Activated effector memory CD4-positive, alpha-beta T cell treated with Interleukin-2 at 50 U/mL for 16 hours (primary cell): Measurements from ENCODE around the gene CALML3.

ENCODE experiments used
- DNase-seq: peaks from one replicate; pipeline ENCODE4 v3.0.0-alpha.2; 2020

CALML3 gene

DNA sequence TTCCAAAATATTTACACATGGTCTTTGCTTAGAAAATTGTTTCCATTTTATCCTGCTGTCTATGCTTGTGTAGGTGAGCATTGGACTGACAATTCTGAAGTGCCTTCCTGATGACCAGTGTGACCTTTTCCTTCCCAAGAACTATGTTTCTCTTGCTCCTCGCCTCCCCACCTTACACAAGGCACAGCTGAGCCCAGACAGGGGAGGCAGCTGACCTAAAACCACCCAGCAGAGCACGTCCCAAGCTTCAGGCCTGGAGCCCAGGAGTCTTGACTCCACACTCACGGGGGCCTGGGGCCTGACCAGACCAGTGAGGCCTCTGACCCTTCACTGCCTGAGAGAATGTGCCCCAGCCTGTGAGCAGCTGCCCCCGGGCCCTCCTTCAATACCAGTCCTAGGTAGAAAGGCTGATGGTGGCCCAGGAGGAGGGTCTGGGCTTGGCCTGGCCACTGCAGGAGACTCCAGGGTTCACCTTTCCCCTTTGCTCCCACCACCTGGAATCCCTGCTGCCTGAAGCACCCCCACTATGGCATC is 32.4 kb upstream of the CALML3 start:
- DNase-seq: no peak

- no peak for DNase-seq
These were observed 31.7 kb upstream of the CALML3 start for GRCh38 chr10:5492929-5493576.

- no peak for DNase-seq
These were observed 31.1 kb upstream of the CALML3 start for GRCh38 chr10:5493691-5494090.

GRCh38 chr10:5494611-5495010 is 30.1 kb upstream of the CALML3 start:
- DNase-seq: no peak

DNA sequence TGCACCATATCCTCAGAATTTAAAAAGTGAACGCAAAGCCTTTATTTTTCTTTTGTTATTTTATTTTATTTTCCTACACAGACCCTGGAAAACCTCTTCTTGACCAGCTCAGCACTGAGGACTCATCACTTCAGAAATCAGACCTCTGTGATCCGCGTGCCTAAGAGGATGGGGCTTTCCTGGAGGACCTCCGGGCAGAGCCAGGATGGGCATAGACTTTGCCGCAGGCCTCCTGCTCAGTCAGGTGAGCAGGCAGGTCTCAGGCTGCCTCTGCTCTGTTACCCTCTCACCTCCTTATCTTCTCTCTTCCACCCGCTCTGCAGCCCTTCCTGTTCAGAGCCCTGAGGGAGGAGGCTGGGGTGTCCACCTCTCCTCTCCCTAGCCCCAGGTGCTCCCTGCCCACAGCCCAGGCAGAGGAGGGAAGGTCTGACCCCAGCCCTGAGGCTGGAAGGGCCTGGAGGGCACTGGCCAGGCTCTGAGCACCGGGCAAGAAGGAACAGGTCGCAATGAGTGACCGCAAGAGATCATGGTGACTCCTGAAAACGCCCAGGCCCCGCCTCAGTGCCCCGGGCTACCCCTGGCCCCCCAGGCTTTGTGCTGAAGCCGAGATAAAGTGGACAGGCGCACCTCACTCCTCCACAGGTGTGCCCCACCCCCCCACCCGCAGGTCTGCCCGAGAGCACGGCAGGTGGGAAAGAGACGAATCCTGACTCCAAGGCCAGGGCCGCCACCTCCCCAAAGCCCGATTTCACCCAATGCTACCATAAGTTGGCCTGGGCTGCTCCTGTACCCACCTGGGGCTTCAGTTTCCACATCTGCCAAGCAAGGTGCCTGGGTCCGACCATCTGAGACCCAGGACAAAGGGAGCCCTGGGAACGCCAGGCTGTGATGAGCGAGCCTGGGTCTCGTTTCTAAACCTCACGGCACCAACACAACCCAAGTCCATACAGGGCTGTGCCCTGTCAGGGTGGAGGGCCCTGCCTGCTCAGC is 28.2 kb upstream of the CALML3 start:
- DNase-seq: no peak

DNA sequence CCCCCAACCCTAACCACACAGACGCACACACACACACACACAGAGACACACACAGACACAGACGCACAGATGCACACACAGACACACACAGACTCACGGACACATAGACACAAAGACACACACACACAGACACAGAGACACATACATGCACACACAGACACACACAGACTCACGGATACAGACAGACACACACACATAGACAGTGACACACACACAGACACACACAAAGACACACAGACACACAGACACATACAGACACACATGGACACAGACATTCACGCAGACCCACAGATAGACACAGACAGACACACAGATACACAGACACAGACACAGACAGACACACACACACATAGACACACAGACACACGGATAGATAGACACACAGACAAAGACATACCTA is 27.5 kb upstream of the CALML3 start:
- no peak for DNase-seq

GRCh38 chr10:5497948-5498730 is 26.6 kb upstream of the CALML3 start:
- no peak for DNase-seq

- DNase-seq: no peak
These were observed 25.8 kb upstream of the CALML3 start for GRCh38 chr10:5498791-5499492.

- no peak for DNase-seq
These were observed 25.1 kb upstream of the CALML3 start, which contains the start of gene CALML5 for GRCh38 chr10:5499493-5500140. CALML5 (minus strand) TSS chr10:5499570; CDS start chr10:5499438, 132 bp downstream.

DNA sequence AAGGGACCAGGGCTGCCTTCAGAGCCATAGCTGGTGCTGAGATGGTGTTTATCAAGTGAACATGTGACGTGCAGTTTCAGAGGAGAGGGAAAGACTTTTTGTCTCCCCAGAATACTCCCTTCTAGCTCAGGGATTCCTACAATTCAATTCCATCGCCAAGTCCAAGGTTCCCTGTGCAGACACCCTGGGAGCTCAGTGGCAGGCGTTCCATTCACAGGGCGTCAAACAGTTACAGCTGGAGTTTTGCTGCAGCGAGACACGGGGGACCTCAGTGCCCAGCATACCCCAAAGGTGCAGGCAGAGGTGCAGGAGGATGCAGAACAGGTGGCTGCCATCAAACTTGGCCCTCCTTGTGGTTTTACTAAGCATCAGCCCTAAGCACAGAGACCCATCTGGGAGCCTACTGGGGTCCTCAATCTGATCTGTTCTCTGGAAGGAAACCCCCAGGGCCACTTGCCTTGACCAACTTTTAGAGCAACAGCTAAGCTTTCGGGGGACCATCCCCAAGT is 24.5 kb upstream of the CALML3 start:
- DNase-seq: no peak

DNA sequence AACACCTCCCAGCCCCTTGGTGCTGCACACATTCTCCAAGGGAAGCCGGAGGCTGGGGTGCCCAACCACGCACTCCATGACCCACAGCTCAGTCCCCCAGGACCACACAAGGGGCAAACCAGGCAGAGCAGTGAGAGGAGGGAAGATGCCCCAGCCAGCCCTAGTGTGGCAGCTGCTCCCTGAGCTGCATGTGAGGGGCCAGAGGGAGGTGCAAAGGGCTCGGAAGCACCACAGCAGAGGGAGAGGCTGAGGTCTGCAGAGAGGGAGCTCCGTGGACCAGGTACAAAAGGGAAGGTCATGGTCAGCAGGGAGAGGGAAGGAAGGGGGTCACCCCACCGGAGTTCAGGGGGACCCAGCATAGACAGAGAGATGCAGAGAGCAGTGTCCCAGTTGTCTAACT is 23.9 kb upstream of the CALML3 start:
- DNase-seq: no peak

DNA sequence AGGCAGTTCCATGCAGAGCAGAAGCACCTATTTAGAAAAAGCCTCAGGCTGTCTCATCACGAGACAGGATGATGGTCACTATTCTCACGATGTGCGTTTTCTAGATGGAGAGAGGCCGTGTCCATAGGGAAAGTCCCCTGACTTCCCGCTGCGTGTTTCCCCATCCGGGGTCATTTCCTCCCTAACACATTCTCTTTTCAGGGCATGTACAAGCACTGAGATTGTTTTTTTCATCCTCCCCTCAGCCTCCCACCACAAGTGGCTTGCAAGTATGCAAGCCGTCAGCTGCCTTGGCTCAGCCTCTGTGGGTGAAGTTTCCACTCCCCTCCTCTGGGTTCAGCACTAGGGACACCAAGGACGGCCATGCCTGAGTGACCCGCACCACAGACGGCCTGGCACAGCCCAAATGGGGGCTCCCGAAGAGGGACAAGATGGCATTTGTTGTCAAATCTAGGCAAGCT is 22.7 kb upstream of the CALML3 start:
- DNase-seq: no peak

- no peak for DNase-seq
These were observed 21.9 kb upstream of the CALML3 start for GRCh38 chr10:5502571-5503476.

DNA sequence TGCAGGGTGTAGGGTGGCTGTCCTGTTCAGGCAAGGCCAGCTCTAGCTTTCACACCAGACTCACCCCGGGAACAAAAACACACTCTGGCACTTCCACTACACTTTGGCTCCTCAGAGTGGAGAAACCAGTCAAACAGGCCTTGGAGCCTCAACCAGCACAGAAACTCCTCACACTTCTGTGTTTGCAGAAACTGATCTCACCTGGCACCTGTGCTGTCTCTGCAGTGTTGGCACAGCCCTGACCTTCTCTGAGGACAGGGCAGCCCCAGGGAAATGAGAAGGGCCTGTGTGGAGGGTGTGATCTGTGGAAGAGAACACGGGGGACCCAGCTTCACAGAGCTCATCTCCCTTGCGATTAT is 21.3 kb upstream of the CALML3 start:
- DNase-seq: no peak

DNA sequence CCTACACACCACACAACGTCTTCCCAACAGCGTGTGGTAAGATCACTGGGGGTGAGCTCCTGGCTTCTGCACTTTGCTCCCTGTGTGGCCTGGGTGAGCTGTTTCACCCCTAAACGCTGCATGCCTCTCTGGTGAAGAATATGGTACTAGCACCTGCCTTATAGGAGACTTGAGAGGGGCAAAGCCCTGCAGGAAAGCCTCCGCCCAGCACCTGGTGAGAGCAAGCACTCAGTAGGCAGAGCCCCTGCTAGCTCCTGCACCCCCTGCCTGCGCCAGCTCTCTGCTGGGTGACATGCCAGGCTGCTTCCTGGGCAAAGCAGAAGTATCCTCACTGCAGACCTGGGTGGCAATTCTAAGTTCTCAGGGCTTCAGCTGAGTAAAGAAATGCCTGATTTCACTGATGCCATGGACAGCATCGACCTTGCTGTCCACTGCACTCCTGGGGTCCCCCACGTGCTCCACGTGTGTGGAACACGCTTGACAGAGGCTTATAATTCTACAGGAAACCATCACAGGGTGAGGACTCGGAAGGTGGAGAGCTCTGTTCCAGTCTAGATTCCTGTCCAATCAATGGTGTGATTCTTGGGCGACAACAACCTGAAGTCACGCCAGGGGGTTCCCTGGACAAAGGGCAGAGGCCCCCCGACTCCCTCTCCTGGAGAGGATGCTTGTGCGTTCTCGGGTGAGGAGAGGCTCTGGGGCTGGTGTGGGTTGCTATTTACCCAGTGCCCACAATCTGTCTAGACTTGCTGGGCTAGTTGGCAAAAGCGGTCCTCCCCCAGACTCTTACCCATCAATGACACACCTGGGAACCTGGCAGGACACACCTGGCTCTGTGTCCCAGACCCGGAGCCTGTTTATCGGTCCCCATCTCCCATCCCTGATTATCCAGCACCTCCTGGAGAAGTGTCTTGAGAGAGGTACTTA is 20.4 kb upstream of the CALML3 start:
- DNase-seq: no peak

- no peak for DNase-seq
These were observed 18.5 kb upstream of the CALML3 start for GRCh38 chr10:5506246-5506645.

DNA sequence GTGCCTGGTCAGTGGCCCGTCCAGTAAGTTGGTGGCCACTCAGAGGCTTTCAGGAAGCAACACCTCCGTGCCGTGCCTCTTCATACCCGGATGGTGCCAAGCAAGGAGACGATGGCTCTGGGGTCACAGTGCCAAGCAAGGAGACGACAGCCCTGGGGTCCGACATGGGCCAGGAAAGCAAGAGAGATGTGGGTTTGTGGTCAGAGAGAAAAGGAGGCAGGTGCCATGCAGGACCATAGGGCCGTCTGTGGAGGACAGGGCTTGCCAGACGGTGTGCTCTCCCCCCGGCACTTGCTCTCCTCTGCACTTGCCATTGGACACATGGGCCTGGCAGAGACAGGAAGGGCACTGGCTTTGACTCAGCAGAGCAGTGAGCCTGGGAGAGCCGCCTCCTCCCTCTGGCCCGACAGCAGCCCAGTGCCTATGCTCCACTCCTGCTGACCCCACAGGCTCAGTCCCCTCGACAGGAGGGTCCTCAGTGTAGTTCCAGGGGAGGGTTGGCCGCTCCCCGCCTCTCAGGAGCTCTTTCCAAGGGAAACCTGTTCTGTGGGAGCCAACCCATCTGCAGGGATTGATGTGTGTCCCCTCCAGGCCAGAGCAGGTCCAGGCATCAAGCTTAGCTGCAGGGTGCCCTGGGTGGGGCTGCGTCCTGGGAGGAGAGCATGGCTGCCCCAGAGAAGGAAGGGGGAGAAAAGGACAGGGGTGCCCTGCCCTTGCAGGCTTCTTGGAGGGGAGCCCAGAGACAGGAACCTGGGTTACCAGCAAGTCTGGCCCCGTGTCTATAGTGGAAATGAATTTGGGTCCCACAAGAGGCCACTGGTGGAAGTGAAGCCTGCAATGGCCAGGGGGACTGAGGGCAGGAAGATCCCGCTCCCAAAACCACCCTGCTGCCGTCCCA is 17.8 kb upstream of the CALML3 start:
- no peak for DNase-seq

- DNase-seq: no peak
These were observed 17.1 kb upstream of the CALML3 start for GRCh38 chr10:5507649-5508131.
